NCI-H82 treated with DMSO at 0.1 percent for 48 hours (cell line): ENCODE measurements around the gene TENM4.

Experiments
- DNase-seq: peaks from one replicate; lab custom pipeline; 2025; ENCODE audit not compliant: unreplicated experiment; lab: John Stamatoyannopoulos, UW

Gene TENM4

GRCh38 chr11:78772186-78772585 lies 668.6 kb downstream of the TENM4 start:
- no peak for DNase-seq

GRCh38 chr11:78770931-78771330 lies 669.9 kb downstream of the TENM4 start:
- no peak for DNase-seq

GRCh38 chr11:78768971-78769370 lies 671.9 kb downstream of the TENM4 start:
- no peak for DNase-seq

- no peak for DNase-seq
These were observed 672.5 kb downstream of the TENM4 start for GRCh38 chr11:78768345-78768744.

- no peak for DNase-seq
These were observed 673.5 kb downstream of the TENM4 start for GRCh38 chr11:78767027-78767932.

- DNase-seq, result no peak
These were observed 675.9 kb downstream of the TENM4 start for GRCh38 chr11:78764946-78765345.

- DNase-seq, result no peak
These were observed 677.2 kb downstream of the TENM4 start for GRCh38 chr11:78763664-78764063.

GRCh38 chr11:78762105-78762504 lies 678.7 kb downstream of the TENM4 start:
- no peak for DNase-seq

- DNase-seq, result no peak
These were observed 681.8 kb downstream of the TENM4 start for GRCh38 chr11:78759071-78759470.

- no peak for DNase-seq
These were observed 687.5 kb downstream of the TENM4 start for GRCh38 chr11:78753297-78753696.

- no peak for DNase-seq
These were observed 688.3 kb downstream of the TENM4 start for GRCh38 chr11:78752494-78752893.

- no peak for DNase-seq
These were observed 691.7 kb downstream of the TENM4 start for GRCh38 chr11:78748918-78749690.

- DNase-seq, result no peak
These were observed 695.9 kb downstream of the TENM4 start for GRCh38 chr11:78744949-78745348.

GRCh38 chr11:78744202-78744601 lies 696.6 kb downstream of the TENM4 start:
- no peak for DNase-seq

GRCh38 chr11:78742430-78742829 lies 698.4 kb downstream of the TENM4 start:
- DNase-seq, result no peak

- DNase-seq, result no peak
These were observed 699.1 kb downstream of the TENM4 start for GRCh38 chr11:78741741-78742140.

GRCh38 chr11:78740199-78741071 lies 700.4 kb downstream of the TENM4 start:
- DNase-seq, result peak; percentile 61

GRCh38 chr11:78737891-78738290 lies 702.9 kb downstream of the TENM4 start:
- no peak for DNase-seq

- no peak for DNase-seq
These were observed 703.5 kb downstream of the TENM4 start for GRCh38 chr11:78737301-78737700.

GRCh38 chr11:78735711-78736110 lies 705.1 kb downstream of the TENM4 start:
- DNase-seq, result no peak

- no peak for DNase-seq
These were observed 707.8 kb downstream of the TENM4 start for GRCh38 chr11:78733031-78733430.
